HG03060 (cell line): Measurements from ENCODE around the gene HMX1.

ENCODE experiments used
- ATAC-seq: cut with Tn5 transposase; IDR thresholded peaks from one replicate; pipeline ENCODE4 v1.9.1; 2021; ENCODE audit warnings: low read depth, moderate number of reproducible peaks; ENCODE audit not compliant: unreplicated experiment

Gene HMX1

GRCh38 chr4:8869002-8869897 is 2.4 kb downstream of the HMX1 start:
- no peak for ATAC-seq

- ATAC-seq = no peak
These were observed 3.2 kb downstream of the HMX1 start for GRCh38 chr4:8868321-8869001.

- no peak for ATAC-seq
These were observed 3.9 kb downstream of the HMX1 start for GRCh38 chr4:8867624-8868320.

- no peak for ATAC-seq
These were observed 4.6 kb downstream of the HMX1 start for GRCh38 chr4:8866828-8867623.

- no peak for ATAC-seq
These were observed 5.2 kb downstream of the HMX1 start for GRCh38 chr4:8866421-8866820.

- no peak for ATAC-seq
These were observed 5.8 kb downstream of the HMX1 start for GRCh38 chr4:8865681-8866310.

- no peak for ATAC-seq
These were observed 6.5 kb downstream of the HMX1 start for GRCh38 chr4:8864912-8865680.

GRCh38 chr4:8863686-8864682 is 7.7 kb downstream of the HMX1 start:
- no peak for ATAC-seq

GRCh38 chr4:8862800-8863685 is 8.6 kb downstream of the HMX1 start:
- no peak for ATAC-seq

GRCh38 chr4:8862334-8862733 is 9.3 kb downstream of the HMX1 start:
- no peak for ATAC-seq

- ATAC-seq = no peak
These were observed 9.9 kb downstream of the HMX1 start for GRCh38 chr4:8861576-8862295.

GRCh38 chr4:8860892-8861575 is 10.6 kb downstream of the HMX1 start:
- ATAC-seq = no peak

GRCh38 chr4:8860096-8860891 is 11.3 kb downstream of the HMX1 start:
- ATAC-seq = no peak

- ATAC-seq = no peak
These were observed 12.0 kb downstream of the HMX1 start for GRCh38 chr4:8859550-8860095.

GRCh38 chr4:8858701-8859210 is 12.9 kb downstream of the HMX1 start:
- no peak for ATAC-seq
